HG02981 (cell line): ENCODE data around the gene DCAF12.
"Not testable (repeated sequence)": the region's sequence is repeated elsewhere in the genome, so short reads cannot be mapped to it uniquely, and the experiment has no call there.

ENCODE experiments used
- ATAC-seq: cut with Tn5 transposase; IDR thresholded peaks from one replicate; pipeline ENCODE4 v1.9.1; 2021; ENCODE audit warnings: mild to moderate bottlenecking, moderate library complexity; ENCODE audit not compliant: unreplicated experiment

DCAF12 gene

GRCh38 chr9:34072410-34072809 is 54.1 kb downstream of the DCAF12 start:
- no peak for ATAC-seq

- ATAC-seq = no peak
Measured at GRCh38 chr9:34070606-34071324, 55.7 kb downstream of the DCAF12 start.

- ATAC-seq = no peak
Measured at GRCh38 chr9:34069831-34070230, 56.7 kb downstream of the DCAF12 start.

- no peak for ATAC-seq
Measured at GRCh38 chr9:34065541-34065940, 61.0 kb downstream of the DCAF12 start.

- ATAC-seq = no peak
Measured at GRCh38 chr9:34059954-34060353, 66.5 kb downstream of the DCAF12 start.

GRCh38 chr9:34059281-34059680 is 67.2 kb downstream of the DCAF12 start:
- no peak for ATAC-seq

- ATAC-seq = no peak
Measured at GRCh38 chr9:34049630-34050384, 76.7 kb downstream of the DCAF12 start.

- peak; percentile 76 for ATAC-seq
Measured at GRCh38 chr9:34048727-34049629, 77.5 kb downstream of the DCAF12 start, which contains the start of gene UBAP2. Gene UBAP2, minus strand, starts transcription at chr9:34048887. Its CDS starts 31,739 bp downstream, at chr9:34017148.

GRCh38 chr9:34047864-34048726 is 78.4 kb downstream of the DCAF12 start:
- ATAC-seq = peak; percentile 23

- no peak for ATAC-seq
Measured at GRCh38 chr9:34046784-34047379, 79.6 kb downstream of the DCAF12 start.

- no peak for ATAC-seq
Measured at GRCh38 chr9:34045903-34046302, 80.6 kb downstream of the DCAF12 start.

GRCh38 chr9:34042074-34042473 is 84.4 kb downstream of the DCAF12 start:
- not testable (repeated sequence) for ATAC-seq

GRCh38 chr9:34038851-34039250 is 87.6 kb downstream of the DCAF12 start:
- ATAC-seq = not testable (repeated sequence)

- no peak for ATAC-seq
Measured at GRCh38 chr9:34037626-34038025, 88.9 kb downstream of the DCAF12 start.

GRCh38 chr9:34036625-34037024 is 89.9 kb downstream of the DCAF12 start:
- no peak for ATAC-seq
